ENCODE measurements around the gene ZNF207.
"Not testable (repeated sequence)": the region's sequence is repeated elsewhere in the genome, so short reads cannot be mapped to it uniquely, and the experiment has no call there.

DNA sequence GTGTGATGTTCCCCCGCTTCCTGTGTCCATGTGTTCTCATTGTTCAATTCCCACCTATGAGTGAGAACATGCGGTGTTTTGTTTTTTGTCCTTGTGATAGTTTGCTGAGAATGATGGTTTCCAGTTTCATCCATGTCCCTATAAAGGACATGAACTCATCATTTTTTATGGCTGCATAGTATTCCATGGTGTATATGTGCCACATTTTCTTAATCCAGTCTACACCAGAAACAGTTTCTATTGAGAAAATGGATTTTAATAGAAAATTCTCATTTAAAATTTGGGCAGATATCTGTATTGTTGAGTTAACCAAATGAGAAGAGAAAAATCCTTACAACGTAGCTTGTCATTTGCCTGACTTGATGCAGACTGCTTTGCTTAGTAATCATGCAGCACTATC is 60.1 kb downstream of the ZNF207 start:
- not testable (repeated sequence) for TF ChIP-seq SPI1 (IDR thresholded peaks at IDR 0.05; ENCODE audit: borderline replicate concordance, low read depth); GABPA (IDR thresholded peaks at IDR 0.05; ENCODE audit: low read depth)
- TF ChIP-seq, protein P1, sequence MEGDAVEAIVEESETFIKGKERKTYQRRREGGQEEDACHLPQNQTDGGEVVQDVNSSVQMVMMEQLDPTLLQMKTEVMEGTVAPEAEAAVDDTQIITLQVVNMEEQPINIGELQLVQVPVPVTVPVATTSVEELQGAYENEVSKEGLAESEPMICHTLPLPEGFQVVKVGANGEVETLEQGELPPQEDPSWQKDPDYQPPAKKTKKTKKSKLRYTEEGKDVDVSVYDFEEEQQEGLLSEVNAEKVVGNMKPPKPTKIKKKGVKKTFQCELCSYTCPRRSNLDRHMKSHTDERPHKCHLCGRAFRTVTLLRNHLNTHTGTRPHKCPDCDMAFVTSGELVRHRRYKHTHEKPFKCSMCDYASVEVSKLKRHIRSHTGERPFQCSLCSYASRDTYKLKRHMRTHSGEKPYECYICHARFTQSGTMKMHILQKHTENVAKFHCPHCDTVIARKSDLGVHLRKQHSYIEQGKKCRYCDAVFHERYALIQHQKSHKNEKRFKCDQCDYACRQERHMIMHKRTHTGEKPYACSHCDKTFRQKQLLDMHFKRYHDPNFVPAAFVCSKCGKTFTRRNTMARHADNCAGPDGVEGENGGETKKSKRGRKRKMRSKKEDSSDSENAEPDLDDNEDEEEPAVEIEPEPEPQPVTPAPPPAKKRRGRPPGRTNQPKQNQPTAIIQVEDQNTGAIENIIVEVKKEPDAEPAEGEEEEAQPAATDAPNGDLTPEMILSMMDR (IDR thresholded peaks at IDR 0.05; ENCODE audit: insufficient read depth, low read length) = not testable (repeated sequence)
- TF ChIP-seq, protein P2, sequence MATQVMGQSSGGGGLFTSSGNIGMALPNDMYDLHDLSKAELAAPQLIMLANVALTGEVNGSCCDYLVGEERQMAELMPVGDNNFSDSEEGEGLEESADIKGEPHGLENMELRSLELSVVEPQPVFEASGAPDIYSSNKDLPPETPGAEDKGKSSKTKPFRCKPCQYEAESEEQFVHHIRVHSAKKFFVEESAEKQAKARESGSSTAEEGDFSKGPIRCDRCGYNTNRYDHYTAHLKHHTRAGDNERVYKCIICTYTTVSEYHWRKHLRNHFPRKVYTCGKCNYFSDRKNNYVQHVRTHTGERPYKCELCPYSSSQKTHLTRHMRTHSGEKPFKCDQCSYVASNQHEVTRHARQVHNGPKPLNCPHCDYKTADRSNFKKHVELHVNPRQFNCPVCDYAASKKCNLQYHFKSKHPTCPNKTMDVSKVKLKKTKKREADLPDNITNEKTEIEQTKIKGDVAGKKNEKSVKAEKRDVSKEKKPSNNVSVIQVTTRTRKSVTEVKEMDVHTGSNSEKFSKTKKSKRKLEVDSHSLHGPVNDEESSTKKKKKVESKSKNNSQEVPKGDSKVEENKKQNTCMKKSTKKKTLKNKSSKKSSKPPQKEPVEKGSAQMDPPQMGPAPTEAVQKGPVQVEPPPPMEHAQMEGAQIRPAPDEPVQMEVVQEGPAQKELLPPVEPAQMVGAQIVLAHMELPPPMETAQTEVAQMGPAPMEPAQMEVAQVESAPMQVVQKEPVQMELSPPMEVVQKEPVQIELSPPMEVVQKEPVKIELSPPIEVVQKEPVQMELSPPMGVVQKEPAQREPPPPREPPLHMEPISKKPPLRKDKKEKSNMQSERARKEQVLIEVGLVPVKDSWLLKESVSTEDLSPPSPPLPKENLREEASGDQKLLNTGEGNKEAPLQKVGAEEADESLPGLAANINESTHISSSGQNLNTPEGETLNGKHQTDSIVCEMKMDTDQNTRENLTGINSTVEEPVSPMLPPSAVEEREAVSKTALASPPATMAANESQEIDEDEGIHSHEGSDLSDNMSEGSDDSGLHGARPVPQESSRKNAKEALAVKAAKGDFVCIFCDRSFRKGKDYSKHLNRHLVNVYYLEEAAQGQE (IDR thresholded peaks at IDR 0.05; ENCODE audit: insufficient replicate concordance, low read depth) = not testable (repeated sequence)
